ENCODE measurements around the gene EMD.
"Not testable (repeated sequence)": the region's sequence is repeated elsewhere in the genome, so short reads cannot be mapped to it uniquely, and the experiment has no call there.

GRCh38 chrX:154343063-154343462 lies 36.0 kb upstream of the EMD start:
- not testable (repeated sequence) for TF ChIP-seq CTCF (conservative IDR thresholded peaks at IDR 0.05 in 1 of 2, IDR thresholded peaks at IDR 0.05 in 1 of 2; ENCODE audit: low read depth in 1 of 2, low read length in 2 of 2); EZH2 (IDR thresholded peaks at IDR 0.05; ENCODE audit: low read length, missing control alignments)

Measured in fibroblast of lung (primary cell).